C4-2B (cell line): ENCODE measurements around the gene RABEP2.

Experiments used
- ZFX ChIP-seq: fragments of 450-650 bp; IDR thresholded peaks from 2 replicates; pipeline ENCODE4 v1.6.1; 2017
- TF ChIP-seq, protein P1 (sequence below): fragments of 450-650 bp; conservative IDR thresholded peaks from 2 replicates; pipeline ENCODE4 v1.5.1; 2017; ENCODE audit warnings: mild to moderate bottlenecking

DNA sequence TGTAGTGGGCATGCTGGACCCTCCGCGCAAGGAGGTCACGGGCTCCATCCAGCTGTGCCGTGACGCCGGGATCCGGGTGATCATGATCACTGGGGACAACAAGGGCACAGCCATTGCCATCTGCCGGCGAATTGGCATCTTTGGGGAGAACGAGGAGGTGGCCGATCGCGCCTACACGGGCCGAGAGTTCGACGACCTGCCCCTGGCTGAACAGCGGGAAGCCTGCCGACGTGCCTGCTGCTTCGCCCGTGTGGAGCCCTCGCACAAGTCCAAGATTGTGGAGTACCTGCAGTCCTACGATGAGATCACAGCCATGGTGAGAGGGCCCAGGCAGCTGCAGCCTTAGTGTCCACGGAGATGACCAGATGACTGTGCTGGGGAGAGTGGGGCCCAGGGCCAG is 24.4 kb downstream of the RABEP2 start:
- TF ChIP-seq, protein P1, sequence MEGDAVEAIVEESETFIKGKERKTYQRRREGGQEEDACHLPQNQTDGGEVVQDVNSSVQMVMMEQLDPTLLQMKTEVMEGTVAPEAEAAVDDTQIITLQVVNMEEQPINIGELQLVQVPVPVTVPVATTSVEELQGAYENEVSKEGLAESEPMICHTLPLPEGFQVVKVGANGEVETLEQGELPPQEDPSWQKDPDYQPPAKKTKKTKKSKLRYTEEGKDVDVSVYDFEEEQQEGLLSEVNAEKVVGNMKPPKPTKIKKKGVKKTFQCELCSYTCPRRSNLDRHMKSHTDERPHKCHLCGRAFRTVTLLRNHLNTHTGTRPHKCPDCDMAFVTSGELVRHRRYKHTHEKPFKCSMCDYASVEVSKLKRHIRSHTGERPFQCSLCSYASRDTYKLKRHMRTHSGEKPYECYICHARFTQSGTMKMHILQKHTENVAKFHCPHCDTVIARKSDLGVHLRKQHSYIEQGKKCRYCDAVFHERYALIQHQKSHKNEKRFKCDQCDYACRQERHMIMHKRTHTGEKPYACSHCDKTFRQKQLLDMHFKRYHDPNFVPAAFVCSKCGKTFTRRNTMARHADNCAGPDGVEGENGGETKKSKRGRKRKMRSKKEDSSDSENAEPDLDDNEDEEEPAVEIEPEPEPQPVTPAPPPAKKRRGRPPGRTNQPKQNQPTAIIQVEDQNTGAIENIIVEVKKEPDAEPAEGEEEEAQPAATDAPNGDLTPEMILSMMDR: no peak
- TF ChIP-seq ZFX: no peak
